CD4-positive, alpha-beta T cell treated with Interleukin-17A for 1 hour (primary cell): ENCODE data around the gene SFT2D1.
A peak's percentile ranks its signal among the peaks of the same experiment; 100 is the strongest.

ENCODE experiments used
- DNase-seq: peaks from one replicate; pipeline ENCODE4 v3.0.0-alpha.2; 2020

SFT2D1 gene

DNA sequence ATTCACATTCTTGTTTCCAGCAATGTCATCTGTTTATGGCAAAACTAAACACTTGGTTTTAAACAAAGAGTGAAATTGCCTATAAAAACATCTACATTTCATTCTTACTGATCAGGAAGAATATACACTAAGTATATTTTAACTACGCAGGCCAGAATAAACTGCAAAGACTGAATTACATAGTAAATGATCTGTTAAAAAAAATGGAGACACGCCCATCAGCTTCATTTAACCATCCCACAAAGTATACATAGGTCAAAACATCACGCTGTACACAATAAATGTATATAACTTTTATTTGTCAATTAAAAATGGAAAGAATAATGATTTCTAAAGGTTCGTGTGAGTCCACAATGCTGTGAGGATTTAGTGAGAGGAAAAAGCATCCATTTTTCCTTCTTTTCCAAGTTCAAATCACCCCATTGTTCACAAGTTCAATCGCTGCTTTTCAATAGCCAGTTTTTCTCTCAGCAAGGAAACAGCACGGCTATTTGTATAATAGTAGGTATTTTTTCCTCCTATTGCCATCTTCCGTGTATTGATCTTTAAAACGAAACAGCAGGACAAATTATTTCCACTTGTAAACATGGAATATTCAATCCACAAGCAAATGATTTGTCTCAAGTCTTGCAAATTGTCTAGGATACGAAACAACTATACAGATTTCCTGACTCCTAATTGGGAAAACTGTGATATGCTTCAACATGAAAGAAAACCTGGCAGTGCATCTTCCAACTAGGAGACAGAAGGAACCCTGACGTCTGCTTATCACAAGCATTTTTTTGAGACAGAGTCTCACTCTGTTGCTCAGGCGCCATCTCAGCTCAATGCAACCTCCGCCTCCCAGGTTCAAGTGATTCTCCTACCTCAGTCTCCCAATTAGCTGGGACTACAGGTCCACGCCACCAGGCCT is 10.6 kb downstream of the SFT2D1 start:
- no peak for DNase-seq

DNA sequence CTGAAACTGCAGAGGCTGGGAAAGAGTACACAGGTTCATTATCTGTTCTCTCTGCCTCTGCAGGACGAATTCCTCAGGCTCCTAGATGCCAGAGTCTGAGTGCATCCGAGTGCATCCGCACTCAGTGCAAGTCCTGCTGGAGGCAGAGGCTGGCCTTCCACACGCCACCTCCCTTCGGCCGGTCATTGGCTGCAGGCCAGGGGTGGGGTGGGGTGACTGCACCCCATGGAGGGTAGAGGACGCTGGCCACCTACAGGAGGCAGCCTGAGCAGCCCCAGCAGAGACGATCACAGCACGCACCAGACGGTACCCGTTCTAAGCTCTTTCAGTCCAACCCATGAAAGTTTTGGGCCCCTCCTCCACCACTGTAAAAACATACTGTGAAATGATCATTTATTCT is 11.7 kb downstream of the SFT2D1 start:
- no peak for DNase-seq

GRCh38 chr6:166325383-166326042 is 16.8 kb downstream of the SFT2D1 start:
- DNase-seq: no peak

- DNase-seq: no peak
Measured at GRCh38 chr6:166323395-166323794, 18.9 kb downstream of the SFT2D1 start.

DNA sequence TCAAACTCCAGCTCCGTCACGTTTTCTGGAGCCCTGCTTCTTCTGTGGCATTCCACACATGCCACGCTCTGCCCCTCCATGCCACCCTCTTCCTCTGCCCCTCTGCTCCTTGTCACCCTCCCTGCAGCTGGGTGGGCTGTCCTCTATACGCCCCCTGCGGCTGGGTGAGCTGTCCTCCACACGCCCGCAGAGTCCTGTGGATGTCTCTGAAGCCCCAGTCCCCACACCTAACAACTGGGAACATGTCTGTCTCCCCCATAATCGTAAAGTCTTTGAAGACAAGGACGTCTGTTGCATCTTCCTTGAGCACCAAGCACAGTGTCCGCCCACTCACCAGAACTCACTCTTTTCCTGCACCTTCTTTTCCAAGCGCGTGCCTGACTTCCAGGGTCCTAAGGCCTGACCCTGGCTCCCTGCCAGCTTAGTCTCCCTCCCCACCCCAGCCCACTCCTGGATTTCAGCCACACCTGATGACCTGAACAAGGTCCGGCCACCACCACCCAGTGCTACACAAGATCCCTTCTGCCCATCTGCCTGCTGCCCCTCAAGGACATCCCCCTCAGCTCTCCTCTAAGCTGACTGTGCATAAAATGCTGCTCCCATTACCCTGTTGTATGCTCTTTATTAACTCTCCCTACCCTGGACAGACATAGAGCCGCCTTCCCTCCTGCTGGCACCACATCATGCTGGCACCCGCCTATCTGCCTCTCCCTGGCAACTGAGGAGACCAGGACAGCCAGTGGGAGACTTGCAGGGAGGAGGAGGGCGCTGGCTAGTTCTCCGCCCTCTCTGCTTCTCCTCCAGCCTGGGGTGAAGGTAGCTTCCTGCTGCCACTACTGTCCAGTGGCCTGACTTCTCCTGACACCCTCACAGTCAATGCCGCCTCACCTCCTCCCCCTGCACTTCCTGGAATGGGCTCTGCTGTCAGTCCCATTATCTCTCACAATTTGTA is 23.4 kb downstream of the SFT2D1 start:
- DNase-seq: no peak

- DNase-seq: no peak
Measured at GRCh38 chr6:166318227-166318626, 24.1 kb downstream of the SFT2D1 start.

GRCh38 chr6:166317261-166318212 is 24.8 kb downstream of the SFT2D1 start:
- no peak for DNase-seq

DNA sequence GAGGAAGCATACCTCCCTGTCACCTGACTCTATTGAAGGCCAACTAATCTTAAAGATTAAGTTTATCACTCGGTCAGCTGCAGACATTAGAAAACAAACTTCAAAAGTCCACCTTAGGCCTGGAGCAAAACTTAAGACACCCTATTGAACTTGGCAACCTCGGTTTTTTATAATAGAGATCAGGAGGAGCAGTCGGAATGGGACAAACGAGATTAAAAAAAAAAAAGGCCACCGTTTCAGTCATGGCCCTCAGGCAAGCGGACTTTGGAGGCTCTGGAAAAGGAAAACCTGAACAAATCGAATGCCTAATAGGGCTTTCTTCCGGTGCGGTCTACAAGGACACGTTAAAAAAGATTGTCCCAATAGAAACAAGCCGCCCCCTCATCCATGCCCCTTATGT is 26.9 kb downstream of the SFT2D1 start:
- DNase-seq: no peak

GRCh38 chr6:166314454-166314853 is 27.9 kb downstream of the SFT2D1 start:
- DNase-seq: no peak

DNA sequence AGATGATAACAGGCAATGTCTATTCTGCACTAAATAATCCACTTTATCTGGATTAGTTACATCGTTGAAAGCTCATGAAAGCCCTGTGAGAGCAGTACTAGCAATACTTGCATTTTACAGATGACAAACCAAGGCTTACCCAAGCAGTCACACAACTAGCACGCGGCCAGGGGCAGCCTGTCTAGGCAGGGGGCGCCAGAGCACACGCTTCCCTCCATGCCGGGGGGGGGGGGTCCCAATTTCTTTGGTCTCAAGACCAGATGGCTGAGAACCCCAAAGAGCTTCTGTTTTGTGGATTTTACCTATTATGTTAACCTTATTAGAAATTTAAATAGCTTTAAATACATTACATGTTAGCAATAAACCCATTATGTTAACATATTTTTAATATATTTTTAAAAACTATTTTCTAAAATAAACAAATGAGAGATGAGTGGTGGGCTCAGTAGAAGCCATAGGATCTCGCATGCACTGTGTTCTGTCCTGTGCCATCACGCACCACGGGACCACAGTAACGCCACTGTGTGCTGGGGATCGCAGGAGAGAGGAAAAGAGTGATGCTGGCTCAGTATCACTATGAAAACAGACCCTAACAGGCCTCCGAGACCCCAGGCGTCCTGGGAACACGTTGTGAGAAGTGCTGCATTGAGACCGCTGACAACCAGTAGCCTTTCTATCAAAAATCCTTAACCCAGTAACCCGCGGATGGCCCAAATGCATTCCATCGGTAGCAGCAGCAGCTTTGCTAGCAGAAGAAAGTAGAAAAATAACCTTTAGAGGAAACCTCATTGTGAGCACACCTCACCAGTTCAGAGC is 28.9 kb downstream of the SFT2D1 start:
- DNase-seq: peak; percentile 60

GRCh38 chr6:166312832-166313231 is 29.5 kb downstream of the SFT2D1 start:
- no peak for DNase-seq

DNA sequence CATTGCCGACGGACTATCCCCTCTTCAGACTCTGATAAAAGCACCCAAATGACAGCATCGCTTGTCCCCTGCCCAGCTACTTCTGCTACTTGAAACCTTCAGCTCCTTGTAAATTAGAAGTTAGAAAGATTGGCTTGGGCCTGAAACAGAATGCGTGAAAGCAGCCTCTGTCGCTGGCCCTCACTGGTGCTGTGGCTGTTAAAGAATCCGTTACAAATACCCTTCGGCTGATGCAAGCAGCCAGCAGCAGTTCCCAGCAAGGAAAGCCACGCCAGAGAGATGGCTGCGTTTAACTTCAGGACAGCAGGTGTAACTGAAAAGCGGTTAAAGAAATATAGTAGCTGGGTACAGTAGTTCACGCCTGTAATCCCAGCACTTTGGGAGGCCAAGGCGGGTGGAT is 31.7 kb downstream of the SFT2D1 start:
- DNase-seq: no peak

- no peak for DNase-seq
Measured at GRCh38 chr6:166309977-166310376, 32.4 kb downstream of the SFT2D1 start.

DNA sequence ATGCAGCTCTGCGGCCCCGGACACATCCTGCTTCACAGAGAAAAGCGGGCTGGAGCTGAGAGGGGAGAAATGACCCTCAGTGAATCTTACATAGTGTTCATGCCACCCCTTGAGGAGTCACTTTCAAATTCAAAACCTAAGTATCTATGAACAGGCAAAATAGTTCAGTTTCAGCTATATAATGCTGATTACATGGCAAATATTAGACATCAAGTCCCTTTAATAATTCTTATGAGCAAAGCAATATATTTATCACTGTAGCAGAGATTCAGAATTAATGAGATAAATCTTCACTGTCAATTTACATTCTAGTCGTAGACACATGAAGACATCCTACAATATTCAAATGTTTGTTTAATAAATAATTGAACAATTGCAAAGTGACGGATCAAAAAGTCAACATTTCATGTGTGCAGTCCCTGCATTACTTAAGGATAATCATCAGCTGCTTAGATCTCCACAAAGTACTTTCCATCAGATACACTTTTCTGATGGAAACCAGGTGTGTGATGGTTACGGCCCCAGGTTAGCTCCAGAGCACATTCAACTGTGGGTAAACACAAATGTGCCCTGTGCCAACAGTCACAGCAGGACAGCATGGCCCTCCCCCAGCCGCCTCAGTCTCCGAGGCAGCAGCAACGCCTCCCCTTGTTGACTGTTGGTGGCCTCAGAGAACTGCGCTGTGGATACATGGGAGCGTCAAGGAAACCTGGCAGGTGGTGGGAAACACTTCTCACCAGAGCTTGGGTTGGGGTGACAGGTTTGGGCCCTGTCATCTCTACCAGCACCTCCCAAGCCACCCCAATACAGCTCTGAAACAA is 33.4 kb downstream of the SFT2D1 start:
- no peak for DNase-seq

- no peak for DNase-seq
Measured at GRCh38 chr6:166308033-166308768, 34.1 kb downstream of the SFT2D1 start, which contains the start of gene PRR18. Gene PRR18 (minus strand): TSS chr6:166308392. CDS start chr6:166308142, 250 bp downstream.

GRCh38 chr6:166307082-166308032 is 35.0 kb downstream of the SFT2D1 start:
- no peak for DNase-seq

GRCh38 chr6:166306378-166307081 is 35.8 kb downstream of the SFT2D1 start:
- DNase-seq: no peak
